Measurements from ENCODE around the gene BRINP3. TPM values are rescaled to one million over a fixed set of nuclear protein-coding genes. Genes with fewer than 3 reads are reported as not detected.

BRINP3 gene
- total RNA-seq, 1 experiment from 2014 or later: not detected

GRCh38 chr1:190480231-190480630, 2.6 kb upstream of the BRINP3 start:
- Histone ChIP-seq H3K79me1 (ENCODE audit: insufficient read depth, low read depth, low read length, poor library complexity, severe bottlenecking) (no peaks in the 10 kb centered on the region), H3K27me3 (ENCODE audit: insufficient read depth, low read length) (peaks cover 19% of the 10 kb centered on the region; the same call in 1 of the 2 replicates), H3K9ac (ENCODE audit: extremely low read depth, insufficient read length, low read length) (no peak overlapping the region), H4K91ac (ENCODE audit: insufficient read length, low read depth, low read length) (no peak overlapping the region), H4K20me1 (ENCODE audit: control insufficient read depth, insufficient read depth, insufficient read length) (no peaks in the 10 kb centered on the region), H4K8ac (replicated peaks; ENCODE audit: insufficient read length, low read depth, low read length) (no peak overlapping the region), H3K4me1 (ENCODE audit: insufficient read depth, low read length) (no peaks in the 10 kb centered on the region), H3K23ac (ENCODE audit: insufficient read length, low read depth, low read length) (no peak overlapping the region), H4K5ac (ENCODE audit: insufficient read length, low read depth, low read length) (no peak overlapping the region), H3K23me2 (ENCODE audit: insufficient read length, low read depth, low read length, poor library complexity, severe bottlenecking) (peaks cover 25% of the 10 kb centered on the region), H2AFZ (ENCODE audit: low read length) (no peak overlapping the region), H3K56ac (ENCODE audit: insufficient read length, low read depth, low read length) (no peak overlapping the region), H2BK5ac (ENCODE audit: insufficient read length, low read length) (no peak overlapping the region), H2BK20ac (ENCODE audit: low read depth, low read length, poor library complexity, severe bottlenecking) (no peak overlapping the region), H3K79me2 (ENCODE audit: insufficient read depth, low read length) (no peaks in the 10 kb centered on the region), H3K9me3 (ENCODE audit: control insufficient read depth, low read depth, low read length) (no peaks in the 10 kb centered on the region), H3K14ac (ENCODE audit: insufficient read depth, low read length) (no peak overlapping the region), H2AK5ac (ENCODE audit: insufficient read length, low read length) (no peak overlapping the region), H3T11ph (ENCODE audit: low read length) (no peak overlapping the region), H3K4me2 (ENCODE audit: insufficient read depth, insufficient read length, low read length) (no peak overlapping the region), H3K4ac (ENCODE audit: low read depth, low read length) (no peak overlapping the region), H3K18ac (ENCODE audit: insufficient read length, low read depth, low read length) (no peak overlapping the region), H3K27ac (ENCODE audit: insufficient read length, low read depth, low read length) (no peak overlapping the region), H2BK12ac (ENCODE audit: insufficient read length, low read depth, low read length) (no peak overlapping the region), H2BK15ac (ENCODE audit: low read depth, low read length) (no peak overlapping the region), H2BK120ac (ENCODE audit: low read depth, low read length, poor library complexity, severe bottlenecking) (no peak overlapping the region)
- DNase-seq: no peak
- peaks cover 54% of the 10 kb centered on the region for H3K27me3 Mint-ChIP-seq (ENCODE audit: low read depth)
- no peaks in the 10 kb centered on the region for H3K36me3 Mint-ChIP-seq (ENCODE audit: insufficient read depth in 1 of 3, low read depth in 3 of 3)
- no peak overlapping the region for H3K4me3 Mint-ChIP-seq
- H3K4me1 Mint-ChIP-seq: peaks cover 35 to 39% of the 10 kb centered on the region in 2 experiments
- no peaks in the 10 kb centered on the region; a peak in 1 of 5 replicates for H3K9me3 Mint-ChIP-seq
- no peak overlapping the region for H3K27ac Mint-ChIP-seq
- TF ChIP-seq CTCF (conservative IDR thresholded peaks at IDR 0.05): no peak
